Thyroid gland (tissue), 4 donors: ENCODE results near the gene RPTOR.

Experiments used
- POLR2A ChIP-seq, 2 donors: fragments of 450-650 bp; IDR thresholded peaks; one replicate each; pipeline ENCODE4 v1.6.1; 2017; ENCODE audit warnings: antibody characterized with exemption in 2 of 2, mild to moderate bottlenecking in 2 of 2, moderate library complexity in 1 of 2
- TF ChIP-seq, protein P1 (sequence below), 6 experiments: fragments of 200-600 bp in 3 of 6; fragments of 450-650 bp in 3 of 6; sonication (generic) in 3 of 6; IDR thresholded peaks; one replicate each; pipeline ENCODE4 v1.5.1; 2016 to 2019; ENCODE audit warnings: antibody characterized with exemption in 6 of 6, mild to moderate bottlenecking in 2 of 6, inconsistent platforms in 1 of 6, moderate library complexity in 1 of 6

DNA sequence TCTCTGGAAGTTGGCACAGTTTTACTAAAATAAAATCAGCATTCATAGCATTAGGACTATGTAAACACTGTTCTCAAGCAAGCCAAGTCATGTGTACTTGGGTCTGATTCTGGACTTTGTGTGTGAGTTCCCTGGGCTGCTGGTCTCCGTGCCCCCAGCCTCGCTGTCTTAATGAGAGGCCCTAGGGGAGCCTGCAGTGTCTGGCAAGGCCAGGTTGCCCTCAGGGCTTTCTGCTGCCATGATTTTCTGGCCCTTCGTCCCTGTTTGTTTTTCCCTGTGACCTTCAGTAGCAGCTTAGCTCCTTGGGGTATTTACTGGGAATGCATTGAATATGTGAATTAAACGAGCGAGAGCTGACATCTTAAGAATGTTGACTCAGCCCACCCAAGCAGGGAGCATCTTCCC, 161.8 kb downstream of the RPTOR start:
- TF ChIP-seq, protein P1, sequence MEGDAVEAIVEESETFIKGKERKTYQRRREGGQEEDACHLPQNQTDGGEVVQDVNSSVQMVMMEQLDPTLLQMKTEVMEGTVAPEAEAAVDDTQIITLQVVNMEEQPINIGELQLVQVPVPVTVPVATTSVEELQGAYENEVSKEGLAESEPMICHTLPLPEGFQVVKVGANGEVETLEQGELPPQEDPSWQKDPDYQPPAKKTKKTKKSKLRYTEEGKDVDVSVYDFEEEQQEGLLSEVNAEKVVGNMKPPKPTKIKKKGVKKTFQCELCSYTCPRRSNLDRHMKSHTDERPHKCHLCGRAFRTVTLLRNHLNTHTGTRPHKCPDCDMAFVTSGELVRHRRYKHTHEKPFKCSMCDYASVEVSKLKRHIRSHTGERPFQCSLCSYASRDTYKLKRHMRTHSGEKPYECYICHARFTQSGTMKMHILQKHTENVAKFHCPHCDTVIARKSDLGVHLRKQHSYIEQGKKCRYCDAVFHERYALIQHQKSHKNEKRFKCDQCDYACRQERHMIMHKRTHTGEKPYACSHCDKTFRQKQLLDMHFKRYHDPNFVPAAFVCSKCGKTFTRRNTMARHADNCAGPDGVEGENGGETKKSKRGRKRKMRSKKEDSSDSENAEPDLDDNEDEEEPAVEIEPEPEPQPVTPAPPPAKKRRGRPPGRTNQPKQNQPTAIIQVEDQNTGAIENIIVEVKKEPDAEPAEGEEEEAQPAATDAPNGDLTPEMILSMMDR (IDR thresholded peaks at IDR 0.05) = no peak
- TF ChIP-seq POLR2A (IDR thresholded peaks at IDR 0.05) = no peak
